Right atrium auricular region (tissue), 2 donors: Measurements from ENCODE around the gene MMD. TPM values are rescaled to one million over a fixed set of nuclear protein-coding genes. Genes with fewer than 3 reads are reported as not detected.

Experiments used
- DNase-seq: peaks from one replicate; pipeline ENCODE4 v3.0.0-alpha.2; 2019; ENCODE audit warnings: low spot score
- H3K27ac ChIP-seq, 2 donors: fragments of 200-600 bp; sonication (generic); 1 replicate in 1 of 2; 2 replicates in 1 of 2; pipeline ENCODE4 v1.5.1; 2016 to 2019
- H3K27me3 ChIP-seq, 2 donors: fragments of 200-600 bp; sonication (generic); one replicate each; pipeline versions ENCODE4 v1.5.1 to v1.6.0; 2017 to 2019
- H3K36me3 ChIP-seq: fragments of 200-600 bp; sonication (generic); one replicate; pipeline ENCODE4 v1.5.1; 2016
- H3K4me1 ChIP-seq, 2 donors: fragments of 200-600 bp; sonication (generic); one replicate each; pipeline versions ENCODE4 v1.5.1 to v1.6.0; 2017 to 2019
- H3K4me3 ChIP-seq, 2 donors: fragments of 200-600 bp; sonication (generic); 1 replicate in 1 of 2; 2 replicates in 1 of 2; pipeline ENCODE4 v1.5.1; 2017 to 2019; ENCODE audit warnings: mild to moderate bottlenecking in 1 of 2, moderate library complexity in 1 of 2
- H3K9me3 ChIP-seq, 2 donors: fragments of 200-600 bp; sonication (generic); one replicate each; pipeline ENCODE4 v1.5.1; 2019
- total RNA-seq, 2 donors: library from RNA; depleted of rRNA; stranded (reverse); fragments of >200 nt; gene quantifications; one replicate each; pipeline ENCODE4 v1.1.0, GENCODE V29; 2016
- TF ChIP-seq, protein P1 (sequence below), 2 donors: fragments of 200-600 bp; sonication (generic); IDR thresholded peaks; one replicate each; pipeline ENCODE4 v1.5.1; 2019; ENCODE audit warnings: antibody characterized with exemption in 2 of 2

Gene MMD
- total RNA-seq, 2 donors from 2014 or later: 12.5 to 17.5 TPM

DNA sequence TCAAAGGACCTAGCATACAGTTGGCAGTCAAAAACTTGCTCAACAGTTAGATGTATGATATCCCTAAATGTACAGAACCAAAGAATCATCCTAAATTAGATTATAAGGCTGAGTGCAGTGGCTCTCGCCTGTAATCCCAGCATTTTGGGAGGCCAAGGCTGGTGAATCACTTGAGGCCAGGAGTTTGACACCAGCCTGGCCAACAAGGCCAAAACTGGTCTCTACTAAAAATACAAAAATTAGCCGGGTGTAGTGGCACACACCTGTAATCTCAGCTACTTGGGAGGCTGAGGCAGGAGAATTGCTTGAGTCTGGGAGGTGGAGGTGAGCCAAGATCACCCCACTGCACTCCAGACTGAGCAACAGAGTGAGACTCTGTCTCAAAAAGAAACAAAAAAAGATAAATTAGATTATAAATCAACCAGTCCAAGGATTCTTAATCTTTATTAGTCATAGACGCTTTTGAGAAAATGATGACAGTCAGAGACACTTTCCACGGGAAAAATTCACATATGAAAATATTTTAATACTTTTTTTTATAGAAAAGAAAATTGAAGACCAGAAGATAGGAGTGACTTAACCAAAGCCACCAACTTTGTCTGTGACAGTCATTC, 77.6 kb downstream of the MMD start:
- H3K4me3 ChIP-seq: no peak overlapping the region
- H3K4me1 ChIP-seq: no peaks in the 10 kb centered on the region
- H3K27ac ChIP-seq: no peak overlapping the region
- H3K9me3 ChIP-seq: no peaks in the 10 kb centered on the region
- DNase-seq: no peak
- no peaks in the 10 kb centered on the region for H3K27me3 ChIP-seq
- no peaks in the 10 kb centered on the region for H3K36me3 ChIP-seq
- TF ChIP-seq, protein P1, sequence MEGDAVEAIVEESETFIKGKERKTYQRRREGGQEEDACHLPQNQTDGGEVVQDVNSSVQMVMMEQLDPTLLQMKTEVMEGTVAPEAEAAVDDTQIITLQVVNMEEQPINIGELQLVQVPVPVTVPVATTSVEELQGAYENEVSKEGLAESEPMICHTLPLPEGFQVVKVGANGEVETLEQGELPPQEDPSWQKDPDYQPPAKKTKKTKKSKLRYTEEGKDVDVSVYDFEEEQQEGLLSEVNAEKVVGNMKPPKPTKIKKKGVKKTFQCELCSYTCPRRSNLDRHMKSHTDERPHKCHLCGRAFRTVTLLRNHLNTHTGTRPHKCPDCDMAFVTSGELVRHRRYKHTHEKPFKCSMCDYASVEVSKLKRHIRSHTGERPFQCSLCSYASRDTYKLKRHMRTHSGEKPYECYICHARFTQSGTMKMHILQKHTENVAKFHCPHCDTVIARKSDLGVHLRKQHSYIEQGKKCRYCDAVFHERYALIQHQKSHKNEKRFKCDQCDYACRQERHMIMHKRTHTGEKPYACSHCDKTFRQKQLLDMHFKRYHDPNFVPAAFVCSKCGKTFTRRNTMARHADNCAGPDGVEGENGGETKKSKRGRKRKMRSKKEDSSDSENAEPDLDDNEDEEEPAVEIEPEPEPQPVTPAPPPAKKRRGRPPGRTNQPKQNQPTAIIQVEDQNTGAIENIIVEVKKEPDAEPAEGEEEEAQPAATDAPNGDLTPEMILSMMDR (IDR thresholded peaks at IDR 0.05): no peak

GRCh38 chr17:55342800-55343585, 78.6 kb downstream of the MMD start:
- DNase-seq: no peak
- Histone ChIP-seq H3K4me1 (no peaks in the 10 kb centered on the region), H3K27ac (no peak overlapping the region), H3K27me3 (no peaks in the 10 kb centered on the region), H3K9me3 (no peaks in the 10 kb centered on the region), H3K4me3 (no peak overlapping the region), H3K36me3 (no peaks in the 10 kb centered on the region)
- TF ChIP-seq, protein P1 (IDR thresholded peaks at IDR 0.05): no peak

Other genes starting within 250 kb of the MMD start
- 10 to 100 TPM; 36.9 to 38.4 TPM for gene HLF, start 156.9 kb downstream of the MMD start, total RNA-seq
- not detected for gene SMIM36, start 89.6 kb upstream of the MMD start, total RNA-seq